GM21360 (cell line): Measurements from ENCODE around the gene KCNMB2.

ENCODE experiments used
- ATAC-seq: cut with Tn5 transposase; IDR thresholded peaks from one replicate; pipeline ENCODE4 v1.9.1; 2021; ENCODE audit warnings: mild to moderate bottlenecking, moderate library complexity; ENCODE audit not compliant: unreplicated experiment

Gene KCNMB2

DNA sequence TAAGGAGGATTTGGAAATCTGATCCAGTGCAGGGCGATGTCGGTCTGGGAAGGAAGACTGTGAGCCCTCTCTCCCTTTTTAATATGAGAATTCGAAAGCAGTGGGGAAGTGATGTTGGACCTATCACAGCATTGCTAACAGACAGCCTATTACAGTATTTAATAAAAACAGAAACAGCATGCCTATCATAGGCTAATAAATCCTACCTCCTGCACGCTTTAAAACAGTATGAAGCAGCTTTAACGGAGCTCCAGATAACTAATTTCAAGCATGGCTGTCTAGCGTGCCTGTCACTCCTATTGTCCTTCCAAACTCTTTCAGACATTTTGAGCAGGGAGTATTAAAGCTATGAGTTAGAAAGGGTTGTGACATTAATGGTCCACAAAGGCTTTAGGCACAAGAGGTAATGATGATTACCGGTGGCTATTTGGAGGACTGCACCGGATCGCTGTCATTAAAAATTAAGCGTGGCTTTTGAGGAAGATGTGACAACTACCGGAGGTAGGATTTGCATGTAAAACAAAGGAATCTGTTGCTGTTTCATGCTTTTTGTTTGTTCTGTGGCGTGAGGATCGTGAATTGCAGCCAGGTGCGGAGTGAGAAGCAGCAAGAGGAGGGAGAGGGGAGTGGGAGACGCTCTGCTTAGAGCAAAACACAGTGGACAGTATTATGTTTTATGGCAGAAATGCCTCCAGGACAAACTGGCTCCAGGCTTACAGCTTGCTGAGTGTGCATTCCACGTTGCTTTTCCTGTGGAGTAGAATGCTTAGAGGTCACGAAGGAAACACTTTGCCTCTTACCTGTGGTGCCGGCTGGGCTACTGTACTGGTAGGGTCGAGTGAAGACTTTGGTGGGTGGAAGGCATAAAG lies at the start of gene KCNMB2:
KCNMB2 (plus strand) TSS at position 226 of the 869 bp plus-strand sequence.
- no peak for ATAC-seq

DNA sequence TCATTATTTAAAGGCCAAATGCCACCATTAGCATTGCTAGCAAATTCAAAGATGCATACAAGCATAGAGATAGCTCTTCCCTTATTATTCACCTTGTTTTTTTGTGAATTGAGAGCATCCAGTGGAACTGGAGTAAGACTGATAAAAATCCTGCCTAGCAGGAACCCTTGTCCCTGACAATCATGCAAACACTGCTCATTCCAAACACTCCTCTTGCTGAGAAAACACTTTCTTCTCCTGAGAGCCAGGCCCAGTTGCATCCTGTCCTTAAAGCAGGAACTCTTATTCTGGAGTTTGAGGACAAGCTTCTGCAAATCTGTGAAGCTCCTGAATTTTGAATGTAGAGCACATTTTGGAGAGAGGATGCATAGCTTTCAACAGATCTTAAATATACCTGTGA lies 49.3 kb upstream of the KCNMB2 start:
- ATAC-seq, result no peak

DNA sequence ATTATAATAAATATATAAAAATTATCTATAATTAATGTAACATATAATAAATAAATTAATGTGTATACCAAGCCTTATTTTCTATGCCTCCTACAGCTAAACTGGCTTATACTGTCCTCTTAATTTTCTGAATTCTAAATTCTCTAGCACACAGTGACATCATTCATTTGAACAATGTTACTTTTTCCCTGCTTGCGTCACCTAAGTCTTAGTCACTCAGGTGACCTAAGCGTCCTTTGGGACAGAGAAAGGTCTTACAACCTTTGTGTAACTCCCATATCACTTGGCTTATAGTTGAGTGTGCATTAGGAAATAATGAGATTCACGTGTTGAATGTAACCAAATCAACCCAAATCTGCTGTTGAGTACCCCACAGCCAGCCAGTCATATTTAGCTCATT lies 48.5 kb upstream of the KCNMB2 start:
- ATAC-seq, result no peak

DNA sequence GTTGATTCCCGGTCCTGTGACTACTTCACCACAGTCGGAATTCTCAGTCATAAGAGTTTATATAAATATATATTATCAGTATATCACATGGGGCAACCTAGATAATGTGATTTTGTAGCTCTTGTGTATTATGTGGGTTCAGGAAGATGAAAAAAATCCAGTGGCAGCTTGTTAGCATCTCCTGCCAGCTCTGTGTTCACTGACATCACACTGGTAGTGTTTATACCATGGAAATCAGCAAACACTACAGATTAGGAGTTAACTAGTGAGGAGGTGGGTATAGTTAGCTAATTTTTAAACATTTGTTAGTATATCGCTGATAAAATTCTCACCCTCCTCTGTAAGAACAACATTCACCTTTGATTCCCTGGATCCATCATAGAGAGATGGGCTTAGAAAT lies 44.5 kb upstream of the KCNMB2 start:
- ATAC-seq, result no peak

DNA sequence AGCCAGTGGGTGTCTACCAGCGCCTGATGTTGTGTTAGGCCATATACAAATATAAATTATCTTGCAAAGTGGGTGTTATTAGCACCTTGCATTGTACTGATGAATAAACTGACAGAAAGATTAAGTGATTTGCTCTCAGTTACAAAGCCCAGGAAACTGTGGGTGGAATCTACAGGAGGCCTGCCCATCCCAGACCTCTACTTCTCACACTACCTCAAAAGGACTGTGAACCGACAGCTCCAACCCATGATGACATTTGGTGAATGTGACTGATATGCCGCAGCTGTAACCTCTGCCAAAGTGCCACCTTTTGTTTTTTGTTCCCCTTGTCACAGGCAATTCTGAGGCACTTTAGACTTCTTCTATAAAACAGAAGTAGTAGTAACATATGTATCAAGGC lies 43.7 kb upstream of the KCNMB2 start:
- no peak for ATAC-seq

DNA sequence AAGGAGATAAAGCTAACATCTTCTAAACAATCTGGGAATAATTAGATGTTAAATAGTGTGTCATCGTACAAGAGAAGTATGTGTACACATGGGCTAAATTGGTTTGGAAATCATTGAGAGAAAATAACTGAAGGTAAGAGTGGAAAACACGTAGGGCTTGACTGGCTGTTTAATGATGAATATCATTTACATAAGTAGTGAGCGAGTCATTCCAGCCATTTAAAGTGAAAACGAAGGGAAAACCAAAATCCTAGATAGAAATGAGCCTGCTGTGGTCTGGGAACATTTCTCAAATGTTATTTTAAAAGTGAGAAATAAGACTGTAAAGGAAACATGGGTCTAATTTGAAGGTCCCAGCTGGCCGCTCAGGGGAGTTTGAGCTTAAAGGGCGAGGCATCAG lies 41.9 kb upstream of the KCNMB2 start:
- ATAC-seq, result no peak

DNA sequence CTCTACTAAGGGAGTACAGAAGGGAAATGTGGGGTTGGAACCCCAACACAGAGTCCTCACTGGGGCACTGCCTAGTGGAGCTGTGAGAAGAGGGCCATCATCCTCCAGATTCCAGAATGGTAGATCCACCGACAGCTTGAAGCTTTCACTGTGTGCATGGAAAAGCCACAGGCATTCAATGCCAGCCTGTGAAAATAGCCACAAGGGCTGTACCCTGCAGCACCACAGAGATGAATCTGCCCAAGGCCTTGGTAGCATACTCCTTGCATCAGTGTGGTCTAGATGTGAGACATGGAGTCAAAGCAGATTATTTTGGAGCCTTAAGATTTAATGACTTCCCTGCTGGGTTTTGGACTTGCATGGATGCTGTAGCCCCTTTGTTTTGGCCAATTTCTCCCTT lies 39.3 kb upstream of the KCNMB2 start:
- no peak for ATAC-seq

DNA sequence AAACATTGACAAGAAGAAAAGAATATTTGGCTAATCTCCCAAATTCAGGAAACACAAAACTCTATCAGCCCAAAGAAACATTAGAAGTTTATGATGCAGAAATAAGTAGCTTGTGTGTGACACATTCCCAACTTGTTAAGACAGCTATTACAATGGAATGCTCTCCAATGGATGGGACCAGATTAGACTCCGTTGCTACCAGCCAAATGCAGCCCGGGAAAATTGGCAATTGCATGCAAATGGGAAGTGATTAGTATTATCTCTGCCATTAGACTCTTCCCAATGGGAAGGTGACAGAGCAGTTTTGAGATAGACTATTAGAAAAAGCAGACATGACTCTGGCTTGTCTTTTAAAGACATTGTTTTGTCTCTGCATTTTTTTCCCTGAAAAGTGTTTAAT lies 37.4 kb upstream of the KCNMB2 start:
- no peak for ATAC-seq

DNA sequence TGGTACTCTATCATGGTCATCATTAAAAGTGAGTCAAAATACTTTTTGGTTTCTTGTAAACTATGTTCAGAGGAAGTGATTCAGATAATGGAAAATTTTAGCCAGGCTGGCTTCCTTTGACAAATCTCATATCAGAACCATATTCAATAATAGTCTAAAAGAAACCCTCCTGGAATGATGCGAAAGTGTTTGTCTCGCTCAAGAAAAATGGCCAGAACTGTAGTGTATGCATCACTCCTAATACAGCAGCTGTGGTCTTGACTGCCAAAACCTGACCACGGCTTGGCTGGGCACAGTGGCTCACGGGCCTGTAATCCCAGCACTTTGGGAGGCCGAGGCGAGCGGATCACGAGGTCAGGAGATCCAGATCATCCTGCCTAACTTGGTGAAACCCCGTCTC lies 35.6 kb upstream of the KCNMB2 start:
- ATAC-seq, result no peak

DNA sequence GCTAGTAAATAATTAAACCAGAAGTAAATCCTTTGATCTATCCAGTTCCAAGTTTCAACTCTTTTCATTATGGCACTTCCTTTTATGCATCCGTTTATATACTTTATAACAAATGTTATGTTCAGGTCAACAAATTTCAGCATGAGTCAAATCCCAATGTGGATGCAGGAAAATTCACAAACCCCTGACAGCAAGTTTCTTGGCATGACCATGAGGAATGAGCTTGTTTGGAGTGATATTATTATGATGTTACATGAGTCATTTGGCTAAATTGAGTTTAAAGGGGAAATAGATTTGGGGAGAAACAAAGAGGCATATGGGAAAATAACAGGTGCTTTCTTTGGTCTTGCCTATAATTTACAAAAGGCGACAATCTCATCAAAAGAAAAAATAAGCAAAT lies 32.1 kb upstream of the KCNMB2 start:
- no peak for ATAC-seq

DNA sequence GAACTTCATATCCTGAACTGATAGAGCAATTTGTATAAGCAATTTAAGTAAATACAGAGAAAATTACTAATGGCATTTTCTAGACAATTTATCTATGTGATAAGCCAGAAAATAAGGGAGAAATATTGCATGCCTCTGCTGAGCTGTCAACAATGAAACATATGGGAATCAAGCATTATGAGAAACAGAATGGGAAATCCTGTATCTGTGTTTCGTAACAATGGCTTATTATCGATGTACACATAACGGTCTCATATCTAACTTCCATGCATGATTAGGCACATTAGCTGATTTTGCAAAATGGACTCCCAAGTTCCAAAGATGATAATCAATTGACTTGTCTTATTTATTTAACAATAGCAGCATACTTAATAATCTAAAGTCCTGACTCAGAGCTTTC lies 30.4 kb upstream of the KCNMB2 start:
- ATAC-seq, result no peak

DNA sequence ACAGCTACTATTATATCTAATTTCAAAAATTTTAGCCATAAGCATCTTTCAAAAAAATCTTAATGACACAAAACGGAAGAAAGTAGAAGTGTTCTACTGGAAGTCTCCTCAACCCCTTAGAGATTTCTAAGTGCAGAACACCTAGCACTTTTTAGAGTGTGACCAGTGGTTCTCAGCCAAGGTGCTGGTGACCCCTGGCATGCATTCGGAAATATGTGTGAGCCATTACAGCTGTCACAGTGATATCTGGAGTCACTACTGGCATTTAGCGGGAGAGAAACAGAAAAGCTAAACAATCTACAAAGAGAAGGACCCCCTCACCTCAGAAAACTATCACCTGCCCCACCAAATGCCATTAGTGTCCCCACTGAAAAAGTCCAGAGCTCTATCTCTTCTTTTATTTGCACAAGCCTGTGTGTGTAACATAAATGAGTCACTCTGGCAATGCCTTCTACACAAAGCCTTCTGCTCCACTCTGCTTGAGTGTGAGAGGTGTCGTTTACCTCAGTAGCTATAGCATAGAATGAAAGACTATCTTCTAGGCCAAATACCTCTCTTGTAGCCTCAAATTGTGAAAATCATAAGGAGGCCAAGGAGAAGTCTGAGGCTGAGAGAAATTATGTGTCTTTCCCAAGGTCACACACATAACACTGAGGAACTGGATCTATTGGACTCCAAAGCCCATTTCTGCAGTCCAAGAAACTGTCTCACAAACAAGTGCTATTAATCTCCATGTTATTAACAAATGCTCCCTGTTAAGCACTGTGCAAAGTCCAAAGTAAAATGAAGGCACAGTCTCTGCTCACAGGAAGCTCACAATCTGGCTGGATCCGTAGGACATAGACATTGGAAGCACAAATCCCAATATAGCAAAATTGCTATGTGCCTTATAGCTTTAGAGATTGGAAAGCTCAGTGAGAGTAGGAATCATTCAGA lies 28.5 kb upstream of the KCNMB2 start:
- ATAC-seq, result no peak

DNA sequence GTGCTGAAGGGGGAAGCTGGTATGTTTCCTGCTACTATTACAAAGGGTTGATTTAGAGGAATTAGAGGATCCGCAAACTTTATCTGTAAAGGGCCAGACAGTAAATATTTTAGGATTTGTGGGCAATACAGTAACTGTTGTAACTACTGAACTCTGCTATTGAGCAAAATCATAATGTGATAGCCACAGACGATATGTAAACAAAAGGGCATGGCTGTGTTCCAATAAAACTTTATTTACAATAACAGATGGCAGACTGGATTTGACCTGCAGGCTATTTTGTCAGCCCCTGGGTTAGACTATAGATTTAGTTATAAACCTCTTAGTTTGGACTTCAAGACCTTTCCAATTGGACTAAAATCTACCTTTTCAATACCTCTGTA lies 27.8 kb upstream of the KCNMB2 start:
- ATAC-seq, result no peak

DNA sequence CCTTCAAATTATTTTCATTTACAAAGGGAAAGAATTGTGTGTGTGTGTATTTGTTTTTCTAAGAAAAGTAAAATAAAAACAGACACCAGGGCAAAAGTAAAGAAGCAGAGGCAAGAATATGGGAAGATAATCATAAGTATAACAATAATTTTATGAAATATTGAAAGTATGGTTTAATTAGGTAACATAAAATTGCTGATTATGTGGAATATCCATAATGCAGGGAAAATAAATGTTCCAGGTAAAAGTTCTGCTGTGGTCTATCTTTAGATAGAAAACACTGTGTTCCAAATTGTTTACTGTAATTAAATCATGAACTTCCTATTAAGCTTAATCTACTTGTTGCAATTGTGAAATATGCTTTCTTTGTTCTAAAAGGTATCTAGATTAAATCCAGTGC lies 25.7 kb upstream of the KCNMB2 start:
- ATAC-seq, result no peak

DNA sequence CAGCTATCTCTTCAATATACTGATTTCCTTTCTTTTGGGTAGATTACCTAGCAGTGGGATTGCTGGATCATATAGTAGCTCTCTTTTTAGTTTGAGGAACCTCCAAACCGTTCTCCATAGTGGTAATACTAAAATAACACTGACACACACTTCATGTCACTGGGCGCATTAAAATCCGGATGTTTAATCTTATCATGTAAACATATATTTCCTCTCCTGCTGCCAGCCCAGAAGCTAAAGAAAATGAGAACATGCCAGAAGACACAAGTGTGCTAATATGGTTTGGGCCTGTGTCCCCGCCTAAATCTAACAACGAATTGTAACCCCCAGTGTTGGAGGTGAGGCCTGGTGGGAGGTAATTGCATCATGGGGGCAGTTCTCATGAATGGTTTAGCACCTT lies 23.6 kb upstream of the KCNMB2 start:
- ATAC-seq, result no peak

DNA sequence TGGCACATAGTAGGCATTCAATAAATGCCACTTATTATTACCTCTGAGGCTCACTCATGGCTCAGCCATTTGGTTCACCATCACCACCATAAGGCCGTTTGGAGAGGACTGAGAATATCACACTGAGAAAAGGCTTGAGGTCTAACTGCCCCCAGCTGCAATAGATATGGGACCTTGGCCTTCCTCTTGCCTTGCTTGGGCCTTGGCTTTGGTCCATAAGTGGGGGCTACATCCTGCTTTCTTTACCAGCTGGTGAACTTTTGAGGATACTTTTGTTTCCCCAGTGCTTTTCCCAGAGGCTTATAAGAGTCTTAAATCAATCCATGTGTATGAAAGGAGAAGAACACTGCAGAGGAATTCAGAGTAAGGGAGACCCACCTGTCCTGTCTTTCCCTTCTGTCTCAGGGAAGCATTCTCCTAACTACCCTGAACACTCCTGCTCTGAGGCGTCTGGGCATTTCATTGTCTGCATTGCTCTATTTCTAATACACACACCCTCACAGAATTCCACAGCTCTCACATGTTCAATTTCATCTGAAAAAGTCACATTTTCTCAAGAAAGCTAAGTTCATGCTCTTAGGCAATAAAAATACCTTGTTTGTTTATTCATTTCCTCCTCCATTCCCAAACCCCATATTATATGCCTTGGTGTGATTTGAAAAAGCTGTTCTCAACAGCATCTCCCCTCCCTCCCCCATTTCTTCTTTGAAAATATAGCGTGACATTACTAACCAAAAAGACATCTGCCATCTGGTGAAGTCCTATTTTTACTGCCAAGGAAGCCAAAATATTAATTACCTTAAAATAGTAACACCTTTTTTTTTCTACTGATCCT lies 22.5 kb upstream of the KCNMB2 start:
- no peak for ATAC-seq

DNA sequence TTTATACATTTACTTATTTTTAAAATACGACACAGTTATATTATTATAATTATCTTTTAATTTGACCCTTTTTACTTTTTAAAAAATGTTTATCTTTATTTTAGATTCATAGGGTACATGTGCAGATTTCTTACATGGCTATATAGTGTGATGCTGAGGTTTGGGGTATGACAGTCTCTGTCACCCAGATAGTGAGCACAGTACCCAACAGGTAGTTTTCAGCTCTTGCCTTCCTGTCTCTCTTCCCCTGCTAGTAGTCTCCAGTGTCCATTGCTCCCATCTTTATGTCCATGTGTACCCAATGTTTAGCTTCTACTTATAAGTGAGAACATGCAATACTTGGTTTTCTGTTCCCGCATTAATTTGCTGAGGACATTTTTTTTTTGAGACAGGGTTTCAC lies 21.8 kb upstream of the KCNMB2 start:
- no peak for ATAC-seq

DNA sequence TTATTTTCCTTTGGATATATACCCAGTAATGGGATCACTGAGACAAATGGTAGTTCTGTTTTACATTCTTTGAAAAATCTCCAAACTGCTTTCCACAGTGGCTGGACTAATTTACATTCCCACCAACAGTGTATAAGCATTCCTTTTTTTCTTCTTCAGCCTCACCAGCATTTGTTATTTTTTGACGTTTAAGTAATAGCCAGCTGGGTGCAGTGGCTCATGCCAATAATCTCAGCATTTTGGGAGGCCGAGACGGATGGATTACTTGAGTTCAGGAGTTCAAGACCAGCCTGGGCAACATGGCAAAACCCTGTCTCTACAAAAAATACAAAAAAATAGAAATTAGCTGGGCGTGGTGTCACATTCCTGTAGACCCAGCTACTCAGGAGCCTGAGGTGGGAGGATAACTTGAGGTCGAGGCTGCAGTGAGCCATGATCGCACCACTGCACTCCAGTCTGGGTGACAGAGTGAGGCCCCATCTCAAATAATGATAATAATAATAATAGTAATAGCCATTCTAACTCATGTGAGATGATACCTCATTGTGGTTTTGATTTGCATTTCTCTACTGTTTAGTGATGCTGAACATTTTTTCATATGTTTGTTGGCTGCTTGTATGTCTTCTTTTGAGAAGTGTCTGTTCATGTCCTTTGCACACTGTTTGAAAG lies 21.0 kb upstream of the KCNMB2 start:
- ATAC-seq, result peak; percentile 36

DNA sequence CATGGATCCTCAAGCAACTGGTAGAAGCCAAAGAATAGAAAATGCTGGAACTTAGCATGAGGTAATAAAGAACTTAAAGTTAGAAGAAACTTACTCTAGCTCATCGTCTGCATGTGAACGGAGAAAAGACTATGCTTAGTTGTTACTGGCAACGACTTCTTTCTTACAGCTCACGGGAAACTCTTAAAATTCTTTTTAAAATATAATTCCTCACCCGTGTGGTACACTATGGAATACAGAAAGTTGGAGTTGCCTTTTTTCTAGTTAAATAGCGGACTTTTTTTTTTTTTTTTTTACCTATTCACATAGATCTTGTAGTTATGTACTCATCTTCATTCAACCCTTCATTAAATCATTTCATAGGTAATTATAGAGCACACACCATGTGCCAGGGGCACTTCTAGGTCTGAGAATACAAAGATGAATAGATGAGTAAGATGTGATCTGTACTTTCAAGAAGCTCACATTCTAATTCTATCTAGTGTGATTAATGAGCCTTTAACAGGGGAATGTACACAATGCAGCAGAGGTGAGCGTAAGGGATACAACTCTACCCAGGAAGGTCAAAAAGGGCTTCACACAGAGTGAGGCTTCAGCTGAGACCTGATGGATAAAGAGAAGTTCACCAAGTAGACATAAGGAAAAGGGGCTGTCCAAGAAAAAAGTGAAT lies 18.4 kb upstream of the KCNMB2 start:
- ATAC-seq, result no peak
